A549 (cell line): ENCODE data around the gene RBP3.

Experiments
- BHLHE40 ChIP-seq: IDR thresholded peaks from 2 replicates; pipeline ENCODE4 v1.6.1; 2012; ENCODE audit warnings: low read depth, low read length, inconsistent platforms
- CTCF ChIP-seq: fragments of >200 bp; sonication (Bioruptor Twin); formaldehyde crosslinking; IDR thresholded peaks from 3 replicates; pipeline ENCODE4 v1.5.1; 2016
- E2F6 ChIP-seq: IDR thresholded peaks from 2 replicates; pipeline ENCODE4 v1.6.1; 2012; ENCODE audit warnings: low read depth, borderline replicate concordance
- NFE2L2 ChIP-seq: fragments of 150-350 bp; conservative IDR thresholded peaks from 2 replicates; pipeline ENCODE4 v1.6.1; 2014; ENCODE audit warnings: low read length
- POLR2A ChIP-seq: IDR thresholded peaks from 2 replicates; pipeline ENCODE4 v1.6.1; 2012; ENCODE audit warnings: mild to moderate bottlenecking, low read length
- POLR2AphosphoS2 ChIP-seq: conservative IDR thresholded peaks from 2 replicates; pipeline ENCODE4 v1.6.1; 2012; ENCODE audit warnings: low read length, improper control_type of control experiment, inconsistent platforms
- RAD21 ChIP-seq, 2 experiments: fragments of >200 bp in 1 of 2; sonication (Bioruptor Twin) in 1 of 2; formaldehyde crosslinking in 1 of 2; IDR thresholded peaks in 1 of 2; conservative IDR thresholded peaks in 1 of 2; 2 replicates in 1 of 2; 3 replicates in 1 of 2; pipeline ENCODE4 v1.6.1; 2012 to 2018; ENCODE audit warnings: inconsistent platforms in 1 of 2
- RARB ChIP-seq: fragments of 250-450 bp; sonication (Bioruptor Pico); IDR thresholded peaks from 2 replicates; pipeline ENCODE4 v1.8.0; 2021; ENCODE audit warnings: mild to moderate bottlenecking, moderate library complexity
- REST ChIP-seq: fragments of 200-600 bp; sonication (generic); IDR thresholded peaks from 2 replicates; pipeline ENCODE4 v1.6.1; 2016; ENCODE audit warnings: antibody characterized with exemption, mild to moderate bottlenecking, moderate library complexity
- RNF2 ChIP-seq: fragments of 200-600 bp; sonication (generic); IDR thresholded peaks from 2 replicates; pipeline ENCODE4 v1.6.1; 2016; ENCODE audit warnings: low read depth, mild to moderate bottlenecking, antibody characterized with exemption, moderate library complexity, borderline replicate concordance
- SMC3 ChIP-seq: fragments of >200 bp; sonication (Bioruptor Twin); formaldehyde crosslinking; IDR thresholded peaks from 3 replicates; pipeline ENCODE4 v1.6.1; 2018; ENCODE audit warnings: inconsistent platforms
- TF ChIP-seq, protein P1 (sequence below): fragments of 450-650 bp; IDR thresholded peaks from 2 replicates; pipeline ENCODE4 v1.6.1; 2014; ENCODE audit warnings: antibody characterized with exemption
- TF ChIP-seq, protein P2 (sequence below): IDR thresholded peaks from 2 replicates; pipeline ENCODE4 v1.6.1; 2012

- TF ChIP-seq E2F6 (no peak), CTCF (no peak), RAD21 (conservative IDR thresholded peaks at IDR 0.05 in 1 of 2, IDR thresholded peaks at IDR 0.05 in 1 of 2) (no peak), SMC3 (no peak), REST (no peak), RNF2 (no peak), POLR2A (no peak), RARB (CRISPR knock-in tag) (no peak), BHLHE40 (no peak), NFE2L2 (no peak), POLR2AphosphoS2 (no peak)
- TF ChIP-seq, protein P1, sequence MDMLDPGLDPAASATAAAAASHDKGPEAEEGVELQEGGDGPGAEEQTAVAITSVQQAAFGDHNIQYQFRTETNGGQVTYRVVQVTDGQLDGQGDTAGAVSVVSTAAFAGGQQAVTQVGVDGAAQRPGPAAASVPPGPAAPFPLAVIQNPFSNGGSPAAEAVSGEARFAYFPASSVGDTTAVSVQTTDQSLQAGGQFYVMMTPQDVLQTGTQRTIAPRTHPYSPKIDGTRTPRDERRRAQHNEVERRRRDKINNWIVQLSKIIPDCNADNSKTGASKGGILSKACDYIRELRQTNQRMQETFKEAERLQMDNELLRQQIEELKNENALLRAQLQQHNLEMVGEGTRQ = no peak
- TF ChIP-seq, protein P2, sequence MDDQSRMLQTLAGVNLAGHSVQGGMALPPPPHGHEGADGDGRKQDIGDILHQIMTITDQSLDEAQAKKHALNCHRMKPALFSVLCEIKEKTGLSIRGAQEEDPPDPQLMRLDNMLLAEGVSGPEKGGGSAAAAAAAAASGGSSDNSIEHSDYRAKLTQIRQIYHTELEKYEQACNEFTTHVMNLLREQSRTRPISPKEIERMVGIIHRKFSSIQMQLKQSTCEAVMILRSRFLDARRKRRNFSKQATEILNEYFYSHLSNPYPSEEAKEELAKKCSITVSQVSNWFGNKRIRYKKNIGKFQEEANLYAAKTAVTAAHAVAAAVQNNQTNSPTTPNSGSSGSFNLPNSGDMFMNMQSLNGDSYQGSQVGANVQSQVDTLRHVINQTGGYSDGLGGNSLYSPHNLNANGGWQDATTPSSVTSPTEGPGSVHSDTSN = no peak
Observed at GRCh38 chr10:47405857-47406547, 57.8 kb downstream of the RBP3 start.
